Stomach (tissue), 9 donors: Measurements from ENCODE around the gene PLD5. TPM values are rescaled to one million over a fixed set of nuclear protein-coding genes. Genes with fewer than 3 reads are reported as not detected.

Experiments
- DNase-seq, 2 donors: peaks; one replicate each; pipeline versions ENCODE4 v3.0.0 to v3.0.0-alpha.2; 2013 to 2019
- H3K27ac ChIP-seq, 5 donors: fragments of 200-600 bp in 4 of 5; sonication (generic) in 4 of 5; one replicate each; pipeline ENCODE4 v1.5.1; 2013 to 2019; ENCODE audit warnings: mild to moderate bottlenecking in 1 of 5, moderate library complexity in 1 of 5
- H3K27me3 ChIP-seq, 3 donors: fragments of 200-600 bp; sonication (generic); one replicate each; pipeline ENCODE4 v1.5.1; 2017 to 2019; ENCODE audit warnings: mixed run types in 1 of 3
- H3K36me3 ChIP-seq, 4 donors: fragments of 200-600 bp; sonication (generic); 1 replicate in 3 of 4; 2 replicates in 1 of 4; pipeline ENCODE4 v1.5.1; 2016 to 2019
- H3K4me1 ChIP-seq, 4 donors: fragments of 200-600 bp; sonication (generic); one replicate each; pipeline ENCODE4 v1.5.1; 2016 to 2019
- H3K4me3 ChIP-seq, 4 donors: fragments of 200-600 bp; sonication (generic) in 3 of 4; one replicate each; pipeline ENCODE4 v1.5.1; 2016 to 2019; ENCODE audit warnings: mild to moderate bottlenecking in 1 of 4
- H3K9me3 ChIP-seq, 4 donors: fragments of 200-600 bp; sonication (generic); one replicate each; pipeline ENCODE4 v1.5.1; 2016 to 2019
- EP300 ChIP-seq: sonication (generic); formaldehyde crosslinking; IDR thresholded peaks from one replicate; pipeline ENCODE4 v1.6.1; 2017; ENCODE audit warnings: antibody characterized with exemption
- POLR2A ChIP-seq, 4 donors: fragments of 450-650 bp; IDR thresholded peaks; one replicate each; pipeline ENCODE4 v1.6.1; 2016; ENCODE audit warnings: antibody characterized with exemption in 4 of 4, control low read depth in 2 of 4, mild to moderate bottlenecking in 1 of 4, moderate library complexity in 1 of 4
- POLR2AphosphoS5 ChIP-seq, 3 donors: sonication (generic); formaldehyde crosslinking; IDR thresholded peaks; one replicate each; pipeline ENCODE4 v1.6.1; 2016; ENCODE audit warnings: antibody characterized with exemption in 3 of 3
- WGBS, 5 donors: extraction: QIAGEN DNeasy Blood & Tissue Kit in 3 of 5; methylation state at CpG; one replicate each; pipeline versions ENCODE4 v1.1.5 to v1.1.7; 2013 to 2018; 5-methylcytosine and 5-hydroxymethylcytosine counted together
- intact Hi-C: fragments of 100-400 bp; cut with DNase I; formaldehyde crosslinking; loops from one replicate; pipeline ENCODE4 v1.15.1; 2023; ENCODE audit warnings: low total_unique reads
- polyA plus RNA-seq, 3 donors: library from polyadenylated mRNA; stranded (reverse); fragments of 200-250 nt; gene quantifications; one replicate each; pipeline ENCODE4 v1.2.3, GENCODE V29; 2013
- total RNA-seq, 5 donors: library from RNA; depleted of rRNA; stranded (reverse); fragments of >200 nt; gene quantifications; one replicate each; pipeline versions ENCODE4 v1.1.0 to v1.2.3, GENCODE V29; 2014 to 2016
- TF ChIP-seq, protein P1 (sequence below), 7 experiments: fragments of 450-650 bp in 4 of 7; fragments of 200-600 bp in 3 of 7; sonication (generic) in 3 of 7; IDR thresholded peaks; one replicate each; pipeline ENCODE4 v1.5.1; 2016 to 2019; ENCODE audit warnings: antibody characterized with exemption in 7 of 7, control low read depth in 2 of 7, mild to moderate bottlenecking in 1 of 7
- donor health status: healthy with polysubstance abuse.
- donor health status: Bipolar disorder and iron deficiency.
- donor health status: healthy.

PLD5 gene
- total and polyA plus RNA-seq, 8 donors, result under 0.01 to 0.72 (median 0.23) TPM; not detected in 4

DNA sequence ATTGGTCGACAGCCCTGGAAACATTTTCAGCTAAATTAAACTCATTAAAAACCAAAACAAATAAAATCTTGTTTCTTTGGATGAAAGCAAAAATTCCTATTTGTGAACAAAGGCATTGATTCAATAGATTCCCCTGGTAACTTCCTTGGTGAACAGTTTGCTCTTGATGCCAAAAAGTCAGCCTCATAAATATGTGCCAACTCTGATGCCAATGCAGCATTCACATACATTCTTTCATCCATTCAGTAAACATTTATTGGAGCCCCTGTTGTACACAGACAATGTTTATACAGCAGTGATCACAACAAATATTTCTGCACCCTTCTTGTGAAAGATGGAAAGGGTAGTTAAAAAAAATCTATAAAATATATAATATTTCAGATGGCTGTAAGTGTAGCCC, 107.8 kb downstream of the PLD5 start:
- DNase-seq, result no peak
- no peaks in the 10 kb centered on the region for H3K27me3 ChIP-seq
- no peak overlapping the region for H3K4me3 ChIP-seq
- intact Hi-C loops, result no loop called here
- no peaks in the 10 kb centered on the region for H3K36me3 ChIP-seq
- no peak for TF ChIP-seq POLR2AphosphoS5 (IDR thresholded peaks at IDR 0.05)
- no peak for TF ChIP-seq POLR2A (IDR thresholded peaks at IDR 0.05)
- no peaks in the 10 kb centered on the region for H3K4me1 ChIP-seq
- 51 to 76% (median 53%) methylated on average over 1 of the region's 1 CpG for WGBS, 5 donors
- H3K27ac ChIP-seq, result no peak overlapping the region
- H3K9me3 ChIP-seq, result no peaks in the 10 kb centered on the region

DNA sequence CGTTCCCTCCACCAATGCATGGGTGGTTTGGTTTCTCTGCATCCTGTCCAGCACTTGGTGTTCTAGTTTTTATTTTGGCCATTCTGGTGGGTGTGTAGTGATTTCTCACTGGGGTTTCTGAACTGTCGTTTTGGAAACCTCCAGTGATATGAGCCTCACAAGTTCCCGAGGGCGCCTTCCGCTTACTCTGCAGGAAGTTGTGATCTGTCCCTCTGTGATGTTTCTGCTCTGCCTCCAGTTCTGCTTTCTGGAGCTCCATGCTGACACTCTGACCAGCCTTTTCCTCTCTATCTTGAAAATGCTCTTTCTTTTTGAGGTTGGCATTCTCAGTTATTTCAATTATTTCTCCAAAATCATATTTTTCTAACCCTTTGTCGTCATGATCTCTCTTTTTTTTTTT, 111.6 kb downstream of the PLD5 start:
- intact Hi-C loops, result no loop called here
- 71 to 80% (median 78%) methylated on average over 6 of the region's 6 CpGs for WGBS, 5 donors

DNA sequence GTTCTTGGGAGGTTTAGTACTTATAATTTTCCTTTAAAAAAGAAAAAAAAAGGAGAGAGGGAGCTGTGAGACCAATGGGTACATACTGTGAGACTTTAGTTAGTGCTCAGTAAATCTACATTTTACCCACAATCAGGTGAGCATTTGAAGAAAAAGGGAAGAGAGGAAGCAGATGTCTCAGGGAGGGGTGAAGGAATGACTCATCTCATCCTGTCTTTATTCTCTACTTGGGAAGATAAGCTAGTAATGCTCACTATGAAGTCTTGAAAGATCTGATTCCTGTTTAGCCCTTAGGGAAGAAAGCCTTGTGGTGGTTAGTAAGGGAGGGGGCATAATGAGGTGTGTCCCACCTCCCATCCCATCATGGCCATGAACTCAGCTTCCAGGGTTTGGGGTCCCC, 112.6 kb downstream of the PLD5 start:
- intact Hi-C loops, result no loop called here
- H3K27me3 ChIP-seq, result no peaks in the 10 kb centered on the region
- no peaks in the 10 kb centered on the region for H3K36me3 ChIP-seq
- no peak for DNase-seq
- H3K4me3 ChIP-seq, result no peak overlapping the region
- H3K4me1 ChIP-seq, result no peaks in the 10 kb centered on the region
- TF ChIP-seq POLR2AphosphoS5 (IDR thresholded peaks at IDR 0.05), result no peak
- no peak for TF ChIP-seq EP300
- no peak for TF ChIP-seq POLR2A (IDR thresholded peaks at IDR 0.05)
- TF ChIP-seq, protein P1, sequence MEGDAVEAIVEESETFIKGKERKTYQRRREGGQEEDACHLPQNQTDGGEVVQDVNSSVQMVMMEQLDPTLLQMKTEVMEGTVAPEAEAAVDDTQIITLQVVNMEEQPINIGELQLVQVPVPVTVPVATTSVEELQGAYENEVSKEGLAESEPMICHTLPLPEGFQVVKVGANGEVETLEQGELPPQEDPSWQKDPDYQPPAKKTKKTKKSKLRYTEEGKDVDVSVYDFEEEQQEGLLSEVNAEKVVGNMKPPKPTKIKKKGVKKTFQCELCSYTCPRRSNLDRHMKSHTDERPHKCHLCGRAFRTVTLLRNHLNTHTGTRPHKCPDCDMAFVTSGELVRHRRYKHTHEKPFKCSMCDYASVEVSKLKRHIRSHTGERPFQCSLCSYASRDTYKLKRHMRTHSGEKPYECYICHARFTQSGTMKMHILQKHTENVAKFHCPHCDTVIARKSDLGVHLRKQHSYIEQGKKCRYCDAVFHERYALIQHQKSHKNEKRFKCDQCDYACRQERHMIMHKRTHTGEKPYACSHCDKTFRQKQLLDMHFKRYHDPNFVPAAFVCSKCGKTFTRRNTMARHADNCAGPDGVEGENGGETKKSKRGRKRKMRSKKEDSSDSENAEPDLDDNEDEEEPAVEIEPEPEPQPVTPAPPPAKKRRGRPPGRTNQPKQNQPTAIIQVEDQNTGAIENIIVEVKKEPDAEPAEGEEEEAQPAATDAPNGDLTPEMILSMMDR (IDR thresholded peaks at IDR 0.05), result no peak
- H3K9me3 ChIP-seq, result peaks cover 0 to 6% (median 2%) of the 10 kb centered on the region in 4 donors
- H3K27ac ChIP-seq, result no peak overlapping the region

More for the DNA sequence above, 111.6 kb downstream of the PLD5 start:
- Histone ChIP-seq H3K9me3 (peaks cover 0 to 6% (median 2%) of the 10 kb centered on the region in 4 donors), H3K4me3 (no peak overlapping the region), H3K36me3 (no peaks in the 10 kb centered on the region), H3K27me3 (no peaks in the 10 kb centered on the region), H3K4me1 (no peaks in the 10 kb centered on the region), H3K27ac (no peak overlapping the region)
- TF ChIP-seq POLR2AphosphoS5 (IDR thresholded peaks at IDR 0.05), result no peak
- TF ChIP-seq EP300, result no peak
- TF ChIP-seq, protein P1 (IDR thresholded peaks at IDR 0.05), result no peak
- TF ChIP-seq POLR2A (IDR thresholded peaks at IDR 0.05), result no peak
- DNase-seq, result no peak

DNA sequence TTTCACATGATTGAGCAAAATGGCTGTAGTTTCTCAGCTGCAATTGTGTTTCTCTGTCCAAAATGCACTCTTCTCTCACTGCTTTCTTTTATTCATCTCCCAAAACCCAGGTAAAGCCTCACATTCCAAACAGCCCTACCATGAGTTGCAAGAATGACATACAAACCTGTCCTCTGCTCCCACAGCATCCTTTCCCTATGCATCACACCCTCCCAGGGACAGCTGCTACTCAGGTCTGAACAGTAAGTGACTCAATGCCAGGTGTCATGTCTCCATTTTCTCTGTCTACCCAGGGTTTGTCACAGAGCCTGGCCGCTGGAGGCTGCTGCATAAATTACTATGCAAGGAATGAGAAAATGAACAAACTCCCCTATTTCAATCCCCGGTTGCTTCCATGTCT, 118.5 kb downstream of the PLD5 start:
- TF ChIP-seq, protein P1 (IDR thresholded peaks at IDR 0.05), result no peak
- TF ChIP-seq EP300, result no peak
- TF ChIP-seq POLR2A (IDR thresholded peaks at IDR 0.05), result no peak
- TF ChIP-seq POLR2AphosphoS5 (IDR thresholded peaks at IDR 0.05), result no peak
- intact Hi-C loops, result no loop called here
- Histone ChIP-seq H3K4me3 (no peak overlapping the region), H3K36me3 (no peaks in the 10 kb centered on the region), H3K4me1 (no peaks in the 10 kb centered on the region), H3K27ac (no peak overlapping the region), H3K9me3 (peaks cover 0 to 6% (median 2%) of the 10 kb centered on the region in 4 donors), H3K27me3 (no peaks in the 10 kb centered on the region)
- 77 to 83% (median 79%) methylated on average over 2 of the region's 2 CpGs for WGBS, 5 donors
- DNase-seq, result no peak

DNA sequence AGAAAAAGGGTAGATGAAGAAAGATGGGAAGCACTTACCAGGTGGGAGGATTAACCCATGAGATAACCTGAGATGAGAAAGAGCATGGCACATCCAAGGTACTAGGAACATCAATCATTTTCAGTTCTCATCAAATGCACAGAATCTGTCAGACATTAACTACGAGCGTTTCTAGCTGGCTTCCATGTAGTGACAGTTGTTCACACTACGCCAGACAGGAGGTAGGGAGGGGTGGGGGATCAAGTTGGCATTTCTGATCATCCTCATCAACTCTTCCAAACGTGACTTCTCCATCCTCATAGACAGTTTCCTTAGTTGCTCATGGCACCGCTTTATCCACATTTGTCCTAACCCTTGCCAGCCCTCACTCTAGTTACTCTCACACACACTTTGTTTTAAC, 120.2 kb downstream of the PLD5 start:
- intact Hi-C loops, result no loop called here
- DNase-seq, result no peak
- 78 to 83% (median 81%) methylated on average over 5 of the region's 5 CpGs for WGBS, 5 donors
- Histone ChIP-seq H3K27me3 (no peaks in the 10 kb centered on the region), H3K36me3 (no peaks in the 10 kb centered on the region), H3K9me3 (peaks cover 0 to 6% (median 2%) of the 10 kb centered on the region in 4 donors), H3K4me1 (no peaks in the 10 kb centered on the region), H3K4me3 (no peak overlapping the region), H3K27ac (no peak overlapping the region)
- TF ChIP-seq EP300, result no peak
- TF ChIP-seq, protein P1 (IDR thresholded peaks at IDR 0.05), result no peak
- TF ChIP-seq POLR2A (IDR thresholded peaks at IDR 0.05), result no peak
- TF ChIP-seq POLR2AphosphoS5 (IDR thresholded peaks at IDR 0.05), result no peak
